WI38 (cell line): Measurements from ENCODE around the gene RPS6KA2.

ENCODE experiments used
- H3K4me3 ChIP-seq: 2 replicates; pipeline ENCODE4 v1.5.1; 2011; ENCODE audit warnings: low read depth, mild to moderate bottlenecking, control low read depth, low read length
- TF ChIP-seq, protein P1 (sequence below): IDR thresholded peaks from 2 replicates; pipeline ENCODE4 v1.5.1; 2012; ENCODE audit warnings: low read depth, mild to moderate bottlenecking, control low read depth, low read length

RPS6KA2 gene

GRCh38 chr6:166656230-166657151 is 29.4 kb upstream of the RPS6KA2 start:
- TF ChIP-seq, protein P1, sequence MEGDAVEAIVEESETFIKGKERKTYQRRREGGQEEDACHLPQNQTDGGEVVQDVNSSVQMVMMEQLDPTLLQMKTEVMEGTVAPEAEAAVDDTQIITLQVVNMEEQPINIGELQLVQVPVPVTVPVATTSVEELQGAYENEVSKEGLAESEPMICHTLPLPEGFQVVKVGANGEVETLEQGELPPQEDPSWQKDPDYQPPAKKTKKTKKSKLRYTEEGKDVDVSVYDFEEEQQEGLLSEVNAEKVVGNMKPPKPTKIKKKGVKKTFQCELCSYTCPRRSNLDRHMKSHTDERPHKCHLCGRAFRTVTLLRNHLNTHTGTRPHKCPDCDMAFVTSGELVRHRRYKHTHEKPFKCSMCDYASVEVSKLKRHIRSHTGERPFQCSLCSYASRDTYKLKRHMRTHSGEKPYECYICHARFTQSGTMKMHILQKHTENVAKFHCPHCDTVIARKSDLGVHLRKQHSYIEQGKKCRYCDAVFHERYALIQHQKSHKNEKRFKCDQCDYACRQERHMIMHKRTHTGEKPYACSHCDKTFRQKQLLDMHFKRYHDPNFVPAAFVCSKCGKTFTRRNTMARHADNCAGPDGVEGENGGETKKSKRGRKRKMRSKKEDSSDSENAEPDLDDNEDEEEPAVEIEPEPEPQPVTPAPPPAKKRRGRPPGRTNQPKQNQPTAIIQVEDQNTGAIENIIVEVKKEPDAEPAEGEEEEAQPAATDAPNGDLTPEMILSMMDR, result no peak
- H3K4me3 ChIP-seq, result no peak overlapping the region

GRCh38 chr6:166655713-166656229 is 28.7 kb upstream of the RPS6KA2 start:
- TF ChIP-seq, protein P1, result no peak

DNA sequence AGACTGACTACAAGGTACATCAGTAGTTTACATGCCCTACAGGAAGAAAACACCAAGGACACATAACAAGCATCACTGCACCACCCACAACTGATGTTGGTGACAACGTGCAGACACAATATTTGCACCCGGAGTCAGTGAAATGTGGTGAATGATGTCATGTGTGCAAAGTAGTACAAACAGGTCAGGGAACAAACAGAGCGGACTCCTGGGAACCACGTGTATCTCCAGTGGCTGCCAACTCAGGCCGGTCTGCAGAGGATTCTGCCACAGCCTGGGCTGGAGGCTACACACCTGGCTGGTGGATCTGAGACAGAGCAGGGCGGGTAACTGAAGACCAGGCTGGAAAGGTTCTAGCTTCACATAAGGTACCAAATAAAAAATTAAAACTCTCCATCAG is 28.2 kb upstream of the RPS6KA2 start:
- TF ChIP-seq, protein P1, result no peak
- H3K4me3 ChIP-seq, result no peak overlapping the region

More at GRCh38 chr6:166655713-166656229, 28.7 kb upstream of the RPS6KA2 start:
- no peak overlapping the region for H3K4me3 ChIP-seq

GRCh38 chr6:166654573-166654972 is 27.5 kb upstream of the RPS6KA2 start:
- TF ChIP-seq, protein P1, result no peak
- H3K4me3 ChIP-seq, result no peak overlapping the region

DNA sequence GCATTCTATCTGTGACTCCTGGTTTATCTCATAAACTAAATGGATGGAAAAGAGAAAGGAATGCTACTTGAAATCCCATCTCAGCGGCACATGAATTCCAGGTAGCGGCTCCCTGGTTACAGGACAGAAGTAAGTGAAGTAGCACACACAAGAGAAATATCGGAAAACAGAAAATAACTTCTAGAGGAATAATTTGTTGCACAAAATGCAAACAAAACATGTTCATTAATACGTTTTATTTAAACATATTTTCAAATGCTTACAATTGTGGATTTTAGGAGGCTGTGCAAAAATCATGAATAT is 26.5 kb upstream of the RPS6KA2 start:
- TF ChIP-seq, protein P1, result no peak

GRCh38 chr6:166650824-166651807 is 24.1 kb upstream of the RPS6KA2 start:
- H3K4me3 ChIP-seq, result no peak overlapping the region
- TF ChIP-seq, protein P1, result no peak

More for the DNA sequence above, 26.5 kb upstream of the RPS6KA2 start:
- no peak overlapping the region for H3K4me3 ChIP-seq
